ENCODE measurements around the gene EPHA7.

Gene EPHA7

GRCh38 chr6:93294879-93295278, 124.5 kb downstream of the EPHA7 start:
- ChIA-PET CTCF (no interaction called here), POLR2A (no interaction called here)
- H3K4me3 ChIP-seq (ENCODE audit: low read depth, low read length) = no peak overlapping the region
- TF ChIP-seq, protein P1, sequence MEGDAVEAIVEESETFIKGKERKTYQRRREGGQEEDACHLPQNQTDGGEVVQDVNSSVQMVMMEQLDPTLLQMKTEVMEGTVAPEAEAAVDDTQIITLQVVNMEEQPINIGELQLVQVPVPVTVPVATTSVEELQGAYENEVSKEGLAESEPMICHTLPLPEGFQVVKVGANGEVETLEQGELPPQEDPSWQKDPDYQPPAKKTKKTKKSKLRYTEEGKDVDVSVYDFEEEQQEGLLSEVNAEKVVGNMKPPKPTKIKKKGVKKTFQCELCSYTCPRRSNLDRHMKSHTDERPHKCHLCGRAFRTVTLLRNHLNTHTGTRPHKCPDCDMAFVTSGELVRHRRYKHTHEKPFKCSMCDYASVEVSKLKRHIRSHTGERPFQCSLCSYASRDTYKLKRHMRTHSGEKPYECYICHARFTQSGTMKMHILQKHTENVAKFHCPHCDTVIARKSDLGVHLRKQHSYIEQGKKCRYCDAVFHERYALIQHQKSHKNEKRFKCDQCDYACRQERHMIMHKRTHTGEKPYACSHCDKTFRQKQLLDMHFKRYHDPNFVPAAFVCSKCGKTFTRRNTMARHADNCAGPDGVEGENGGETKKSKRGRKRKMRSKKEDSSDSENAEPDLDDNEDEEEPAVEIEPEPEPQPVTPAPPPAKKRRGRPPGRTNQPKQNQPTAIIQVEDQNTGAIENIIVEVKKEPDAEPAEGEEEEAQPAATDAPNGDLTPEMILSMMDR (IDR thresholded peaks at IDR 0.05; ENCODE audit: insufficient read depth, low read length, missing control alignments) = no peak
- DNase-seq (ENCODE audit: low read depth, low spot score) = no peak

- POLR2A ChIA-PET = no interaction called here
- CTCF ChIA-PET = no interaction called here
- no peak for DNase-seq (ENCODE audit: low read depth, low spot score)
- TF ChIP-seq, protein P1 (IDR thresholded peaks at IDR 0.05; ENCODE audit: insufficient read depth, low read length, missing control alignments) = no peak
- H3K4me3 ChIP-seq (ENCODE audit: low read depth, low read length) = no peak overlapping the region
Measured at GRCh38 chr6:93293872-93294271, 125.5 kb downstream of the EPHA7 start.

DNA sequence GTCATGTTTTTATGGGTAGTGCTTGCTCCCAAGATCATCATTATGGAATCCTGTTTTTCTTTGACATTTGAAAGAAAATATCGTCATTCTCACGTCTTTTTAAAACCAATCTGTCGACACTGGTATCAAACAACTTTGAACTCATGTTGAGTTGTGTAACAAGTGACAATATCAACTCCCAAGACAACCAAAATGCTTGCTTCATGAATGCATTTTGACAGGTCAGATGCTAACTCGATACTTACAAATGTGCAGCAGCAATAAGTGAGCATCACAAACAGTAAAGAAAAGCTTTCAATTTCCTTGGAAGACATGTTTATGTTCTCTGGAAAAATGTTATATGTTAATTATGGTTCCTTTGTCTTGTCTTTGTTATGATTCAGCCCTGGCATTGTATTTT, 125.9 kb downstream of the EPHA7 start:
- TF ChIP-seq, protein P1 (IDR thresholded peaks at IDR 0.05; ENCODE audit: insufficient read depth, low read length, missing control alignments) = no peak

GRCh38 chr6:93282521-93283031, 136.8 kb downstream of the EPHA7 start:
- ChIA-PET CTCF (no interaction called here), POLR2A (no interaction called here)
- no peak overlapping the region for H3K4me3 ChIP-seq (ENCODE audit: low read depth, low read length)
- TF ChIP-seq, protein P1 (IDR thresholded peaks at IDR 0.05; ENCODE audit: insufficient read depth, low read length, missing control alignments) = no peak
- DNase-seq (ENCODE audit: low read depth, low spot score) = no peak

More for the DNA sequence above, 125.9 kb downstream of the EPHA7 start:
- H3K4me3 ChIP-seq (ENCODE audit: low read depth, low read length) = no peak overlapping the region
- DNase-seq (ENCODE audit: low read depth, low spot score) = no peak
- ChIA-PET POLR2A (no interaction called here), CTCF (no interaction called here)

DNA sequence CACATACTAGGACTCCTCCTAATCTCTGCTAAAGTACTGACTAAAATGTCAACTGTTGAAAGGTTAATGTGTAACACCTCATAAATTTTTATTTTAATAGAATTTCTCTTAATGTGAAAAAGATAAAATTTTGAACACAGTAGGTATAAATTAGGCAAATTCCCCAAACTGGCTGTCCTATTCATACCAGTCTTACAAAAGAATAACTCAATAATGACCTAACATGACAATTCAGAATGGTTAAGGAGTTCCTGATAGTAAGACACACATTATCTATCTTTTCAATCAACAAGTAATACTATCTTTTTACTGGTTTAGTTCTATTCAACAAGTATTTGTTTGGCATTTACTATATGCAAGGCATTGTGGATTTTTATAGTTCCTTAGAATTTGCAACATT, 141.1 kb downstream of the EPHA7 start:
- TF ChIP-seq, protein P1 (IDR thresholded peaks at IDR 0.05; ENCODE audit: insufficient read depth, low read length, missing control alignments) = no peak
- ChIA-PET POLR2A (no interaction called here), CTCF (no interaction called here)
- no peak overlapping the region for H3K4me3 ChIP-seq (ENCODE audit: low read depth, low read length)
- DNase-seq (ENCODE audit: low read depth, low spot score) = no peak

DNA sequence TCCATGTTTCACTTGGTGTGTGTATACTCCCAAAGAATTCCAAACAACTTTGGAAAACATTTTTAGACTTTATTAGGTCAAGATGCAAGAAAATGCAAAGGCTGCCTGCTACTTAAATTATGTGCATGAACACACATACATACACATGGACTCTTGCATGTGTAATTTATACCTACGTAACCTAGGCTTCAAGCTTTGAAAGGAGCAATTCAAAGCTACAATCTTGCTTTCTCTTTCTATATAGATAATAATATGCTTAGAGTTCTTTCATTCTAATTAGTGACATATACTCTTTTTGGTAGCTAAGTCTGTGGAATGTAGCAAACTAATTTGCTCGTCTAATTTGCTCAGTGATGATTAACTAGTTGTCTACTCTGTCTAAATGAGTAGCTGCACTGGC, 146.5 kb downstream of the EPHA7 start:
- H3K4me3 ChIP-seq (ENCODE audit: low read depth, low read length) = no peak overlapping the region
- TF ChIP-seq, protein P1 (IDR thresholded peaks at IDR 0.05; ENCODE audit: insufficient read depth, low read length, missing control alignments) = no peak
- POLR2A ChIA-PET = no interaction called here
- no peak for DNase-seq (ENCODE audit: low read depth, low spot score)
- CTCF ChIA-PET = no interaction called here
